ENCODE results near the gene PNPLA5.

GRCh38 chr22:43855431-43855830 lies 36.4 kb downstream of the PNPLA5 start:
- TF ChIP-seq POLR2A (IDR thresholded peaks at IDR 0.05) (no peak), CTCF (IDR thresholded peaks at IDR 0.05 in 8 of 11, conservative IDR thresholded peaks at IDR 0.05 in 3 of 11) (no peak)
